IgD-negative memory B cell (primary cell): Measurements from ENCODE around the gene HMCN2. TPM values are rescaled to one million over a fixed set of nuclear protein-coding genes. Genes with fewer than 3 reads are reported as not detected.

Source experiments
- H3K27ac Mint-ChIP-seq, 3 donors: one replicate each; pipeline ENCODE4 v1.8.0; 2020 to 2022; ENCODE audit warnings: mild to moderate bottlenecking in 3 of 3, mixed read lengths in 3 of 3, moderate library complexity in 1 of 3
- H3K27me3 Mint-ChIP-seq: one replicate; pipeline ENCODE4 v1.8.0; 2021; ENCODE audit warnings: mixed read lengths
- H3K36me3 Mint-ChIP-seq: one replicate; pipeline ENCODE4 v1.8.0; 2020; ENCODE audit warnings: mild to moderate bottlenecking, mixed read lengths
- H3K4me1 Mint-ChIP-seq, 3 donors: one replicate each; pipeline ENCODE4 v1.8.0; 2020 to 2022; ENCODE audit warnings: mixed read lengths in 3 of 3, mild to moderate bottlenecking in 1 of 3
- H3K4me3 Mint-ChIP-seq, 4 donors: one replicate each; pipeline ENCODE4 v1.8.0; 2020 to 2022; ENCODE audit warnings: mild to moderate bottlenecking in 4 of 4, mixed read lengths in 4 of 4, moderate library complexity in 3 of 4
- H3K9me3 Mint-ChIP-seq, 3 donors: one replicate each; pipeline ENCODE4 v1.8.0; 2020 to 2021; ENCODE audit warnings: mixed read lengths in 3 of 3, mild to moderate bottlenecking in 1 of 3
- polyA plus RNA-seq: library from polyadenylated mRNA; unstranded; fragments of 300-500 nt; fragmentation: Illumina TruSeq; gene quantifications from one replicate; pipeline ENCODE4 v1.2.3, GENCODE V29; 2021

The HMCN2 gene
- polyA plus RNA-seq, 1 donor from 2014 or later: not detected

DNA sequence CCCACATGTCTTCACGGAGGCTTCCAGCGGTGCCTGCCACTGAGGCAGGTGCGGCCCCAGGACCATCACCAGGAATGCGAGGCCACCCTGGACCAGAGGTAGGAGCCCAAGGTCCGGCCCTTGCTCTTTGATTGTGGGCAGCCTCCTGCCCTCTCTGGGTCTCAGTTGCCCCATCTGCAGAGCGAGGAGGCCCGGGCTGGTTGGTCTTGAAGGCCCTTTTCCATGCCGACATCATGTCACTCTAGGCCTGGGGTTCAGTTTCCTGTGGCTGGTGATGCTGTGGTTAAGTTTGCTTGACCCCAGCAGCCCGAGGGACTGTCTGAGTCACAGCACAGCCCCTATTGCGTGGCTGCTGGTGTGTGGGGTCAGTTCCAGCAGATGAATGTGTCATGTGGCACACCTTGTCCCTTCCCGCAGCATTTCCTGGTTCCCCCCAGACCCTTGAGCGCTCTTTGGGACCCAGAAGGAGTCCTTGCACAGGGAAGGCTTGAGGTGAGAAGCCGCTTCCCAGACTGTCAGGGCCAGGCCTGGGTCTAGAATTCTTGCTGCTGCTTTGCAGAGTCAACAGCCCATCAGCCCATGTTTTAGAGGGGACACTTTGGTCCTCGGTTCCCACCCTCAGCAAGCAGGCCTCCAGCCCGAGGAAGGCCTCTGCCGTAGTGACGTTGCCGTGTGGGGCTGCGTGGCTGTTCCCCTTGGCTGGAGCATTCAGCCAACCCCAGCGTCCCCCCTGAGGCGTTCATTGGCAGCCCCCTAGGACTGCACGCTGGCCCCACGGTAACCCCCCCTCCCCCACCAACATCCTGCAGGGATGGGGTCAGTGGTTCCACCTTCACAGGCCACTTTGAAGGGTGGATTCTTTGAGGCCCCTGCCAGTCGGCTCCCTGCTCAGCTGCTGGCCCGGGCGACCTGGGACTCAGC, 31.0 kb upstream of the HMCN2 start:
- Mint-ChIP-seq H3K27ac (no peak overlapping the region), H3K4me1 (peaks cover 3 to 5% (median 4%) of the 10 kb centered on the region in 3 donors), H3K9me3 (no peaks in the 10 kb centered on the region), H3K4me3 (no peak overlapping the region), H3K27me3 (peaks cover 4% of the 10 kb centered on the region), H3K36me3 (no peaks in the 10 kb centered on the region)

DNA sequence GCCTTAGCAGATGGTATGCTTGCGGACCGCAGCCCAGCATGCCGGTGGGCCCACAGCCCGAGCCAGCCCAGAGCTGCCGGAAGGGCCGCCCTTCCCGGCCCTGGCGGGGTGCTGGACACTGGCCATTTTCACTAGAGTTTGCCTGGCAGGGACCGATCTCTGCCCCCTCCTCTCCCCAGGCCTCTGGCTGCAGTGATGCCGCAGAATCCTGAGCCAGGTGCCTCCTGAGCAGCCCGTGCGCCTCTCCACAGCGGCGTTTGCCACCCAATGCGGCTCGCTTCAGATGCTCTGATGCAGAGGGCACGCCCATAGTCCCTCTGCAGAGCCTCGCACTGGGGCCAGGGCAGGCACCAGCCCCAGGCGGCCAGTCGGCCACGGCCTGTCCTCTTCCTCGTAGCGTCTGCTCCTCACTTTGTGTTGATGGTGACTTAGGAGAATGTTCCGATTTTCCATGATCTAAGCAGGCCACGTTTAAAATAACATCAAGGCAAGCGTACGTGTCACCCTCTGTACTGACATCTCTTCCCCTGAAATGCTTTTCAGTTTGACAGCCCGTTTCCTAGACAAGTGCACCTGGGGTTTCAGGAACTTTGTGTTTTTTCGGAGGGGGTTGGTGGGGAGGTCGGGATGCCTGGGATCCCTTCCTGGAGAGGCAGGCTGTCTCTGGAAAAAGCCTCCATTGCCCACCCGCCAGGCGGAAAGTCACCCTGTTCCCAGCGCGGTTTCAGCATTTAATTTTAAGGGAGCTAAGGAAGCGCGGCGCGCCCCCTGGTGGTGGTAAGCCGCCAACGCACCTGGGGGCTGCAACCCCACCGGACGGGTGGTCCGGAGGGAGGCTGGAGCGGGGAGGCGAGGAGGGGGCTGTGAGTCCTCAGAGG, 29.8 kb upstream of the HMCN2 start:
- Mint-ChIP-seq H3K4me1 (peaks cover 15% of the 10 kb centered on the region in 3 donors), H3K27ac (no peak overlapping the region), H3K4me3 (peak overlapping the region in 3 of 4 donors; percentile 15 to 55 (median 21)), H3K27me3 (peaks cover 4% of the 10 kb centered on the region), H3K36me3 (no peaks in the 10 kb centered on the region), H3K9me3 (no peaks in the 10 kb centered on the region)

DNA sequence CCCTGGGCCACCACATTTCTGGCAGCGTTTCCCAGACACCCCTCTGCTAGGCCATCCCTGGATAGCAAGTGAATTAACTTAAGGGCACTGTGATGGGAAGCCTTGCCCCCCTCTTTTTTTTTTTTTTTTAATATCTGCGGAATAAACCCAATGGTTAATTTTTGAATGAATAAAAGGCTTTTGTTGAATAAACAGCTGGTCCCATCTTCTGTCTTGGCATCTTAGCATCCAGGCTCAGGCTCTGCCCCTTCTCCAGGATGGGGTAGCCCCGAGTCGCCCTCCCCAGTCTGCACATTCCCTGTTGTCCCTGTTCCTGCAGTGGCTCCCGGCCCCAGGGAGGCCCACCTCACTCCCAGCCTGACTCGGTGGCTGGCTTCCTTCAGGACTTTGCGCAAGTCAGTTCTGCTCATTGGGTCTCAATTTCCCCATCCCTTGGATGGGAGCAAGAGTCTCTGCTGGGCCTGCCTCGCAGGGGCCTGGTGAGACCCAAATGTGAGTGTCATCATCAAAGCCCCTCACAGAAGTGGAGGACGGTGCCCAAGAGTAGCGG, 29.0 kb upstream of the HMCN2 start:
- H3K27ac Mint-ChIP-seq: no peak overlapping the region
- H3K9me3 Mint-ChIP-seq: no peaks in the 10 kb centered on the region
- H3K36me3 Mint-ChIP-seq: no peaks in the 10 kb centered on the region
- peaks cover 16 to 17% (median 16%) of the 10 kb centered on the region in 3 donors for H3K4me1 Mint-ChIP-seq
- no peak overlapping the region for H3K4me3 Mint-ChIP-seq
- H3K27me3 Mint-ChIP-seq: peaks cover 4% of the 10 kb centered on the region

DNA sequence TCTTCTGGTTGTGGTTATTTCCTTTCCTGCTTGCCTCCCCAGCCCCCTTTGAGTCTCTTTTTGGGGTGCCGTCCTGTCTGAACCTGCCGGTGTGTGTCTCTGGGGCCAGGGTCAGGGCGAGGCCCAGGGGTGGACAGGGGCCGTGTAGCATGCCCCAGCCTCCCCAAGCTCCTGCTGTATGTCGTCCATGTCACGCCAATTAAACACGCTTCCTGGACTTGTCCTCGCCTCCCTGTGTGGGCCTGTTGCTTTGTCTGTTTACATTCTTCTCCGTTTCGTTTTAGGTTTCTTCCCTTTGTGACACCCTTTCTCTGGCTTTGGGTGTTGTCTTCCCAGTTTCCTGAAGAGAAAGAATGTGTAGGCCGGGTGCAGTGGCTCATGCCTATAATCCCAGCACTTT, 28.5 kb upstream of the HMCN2 start:
- H3K9me3 Mint-ChIP-seq: no peaks in the 10 kb centered on the region
- H3K36me3 Mint-ChIP-seq: no peaks in the 10 kb centered on the region
- no peak overlapping the region for H3K27ac Mint-ChIP-seq
- H3K27me3 Mint-ChIP-seq: peaks cover 4% of the 10 kb centered on the region
- peak overlapping the region in 1 of 4 donors; percentile 45 for H3K4me3 Mint-ChIP-seq
- peaks cover 16 to 17% (median 16%) of the 10 kb centered on the region in 3 donors for H3K4me1 Mint-ChIP-seq

- Mint-ChIP-seq H3K4me1 (peaks cover 18 to 20% (median 19%) of the 10 kb centered on the region in 3 donors), H3K27ac (no peak overlapping the region), H3K27me3 (peaks cover 1% of the 10 kb centered on the region), H3K9me3 (no peaks in the 10 kb centered on the region), H3K4me3 (no peak overlapping the region), H3K36me3 (no peaks in the 10 kb centered on the region)
Measured at GRCh38 chr9:130237763-130238524, 27.6 kb upstream of the HMCN2 start.

GRCh38 chr9:130239363-130239695, 26.2 kb upstream of the HMCN2 start:
- peak overlapping the region in 2 of 4 donors; percentile 69 to 75 for H3K4me3 Mint-ChIP-seq
- H3K9me3 Mint-ChIP-seq: no peaks in the 10 kb centered on the region
- no peaks in the 10 kb centered on the region for H3K36me3 Mint-ChIP-seq
- peaks cover 22 to 23% (median 23%) of the 10 kb centered on the region in 3 donors for H3K4me1 Mint-ChIP-seq
- peak overlapping the region in 1 of 3 donors; percentile 88 for H3K27ac Mint-ChIP-seq
- H3K27me3 Mint-ChIP-seq: peaks cover 1% of the 10 kb centered on the region

GRCh38 chr9:130239741-130240241, 25.8 kb upstream of the HMCN2 start:
- H3K27ac Mint-ChIP-seq: peak overlapping the region in 2 of 3 donors; percentile 72 to 88
- H3K4me3 Mint-ChIP-seq: peak overlapping the region; percentile 35 to 81 (median 72)
- H3K36me3 Mint-ChIP-seq: no peaks in the 10 kb centered on the region
- peaks cover 22 to 23% (median 23%) of the 10 kb centered on the region in 3 donors for H3K4me1 Mint-ChIP-seq
- H3K27me3 Mint-ChIP-seq: peaks cover 1% of the 10 kb centered on the region
- no peaks in the 10 kb centered on the region for H3K9me3 Mint-ChIP-seq

DNA sequence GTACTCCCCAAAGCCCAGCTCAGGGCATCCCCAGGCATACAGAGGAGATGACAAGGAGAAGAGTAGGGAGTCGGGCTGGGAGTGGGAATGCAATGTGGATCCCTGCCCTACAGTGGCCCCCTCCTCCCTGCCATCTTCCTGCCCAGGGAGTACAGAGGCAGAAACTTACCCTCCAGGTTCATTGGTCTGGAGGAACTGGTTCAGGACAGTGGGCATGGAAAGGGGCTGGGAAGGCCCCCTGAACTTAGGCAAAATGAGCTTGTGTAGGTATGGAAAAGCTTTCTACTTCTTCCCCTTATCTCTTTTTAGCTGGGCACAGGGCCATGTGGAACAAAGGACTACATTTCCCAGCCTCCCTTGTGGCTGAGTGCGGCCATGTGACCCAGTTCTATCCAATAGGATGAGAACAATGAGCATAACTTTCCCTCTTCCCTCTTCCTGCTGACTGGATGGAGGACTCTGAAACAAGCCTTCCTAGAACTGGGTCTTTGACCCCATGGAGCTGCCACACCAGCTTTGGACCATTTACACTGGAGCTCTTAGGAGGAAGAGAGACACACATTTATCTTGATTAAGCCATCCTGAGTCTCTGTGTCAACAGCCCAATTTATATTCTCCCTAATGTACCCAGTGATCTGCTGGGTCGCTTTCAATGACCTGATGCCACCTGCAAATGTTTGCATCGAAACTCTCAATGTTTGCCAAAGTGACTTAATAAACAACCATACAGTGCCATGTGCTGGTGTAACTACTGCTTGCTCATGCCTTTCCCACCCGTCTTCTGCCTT, 25.0 kb upstream of the HMCN2 start:
- Mint-ChIP-seq H3K9me3 (no peaks in the 10 kb centered on the region), H3K36me3 (no peaks in the 10 kb centered on the region), H3K4me3 (peak overlapping the region in 2 of 4 donors; percentile 47 to 72), H3K27me3 (peaks cover 1% of the 10 kb centered on the region), H3K4me1 (peaks cover 22 to 23% (median 23%) of the 10 kb centered on the region in 3 donors), H3K27ac (no peak overlapping the region)

DNA sequence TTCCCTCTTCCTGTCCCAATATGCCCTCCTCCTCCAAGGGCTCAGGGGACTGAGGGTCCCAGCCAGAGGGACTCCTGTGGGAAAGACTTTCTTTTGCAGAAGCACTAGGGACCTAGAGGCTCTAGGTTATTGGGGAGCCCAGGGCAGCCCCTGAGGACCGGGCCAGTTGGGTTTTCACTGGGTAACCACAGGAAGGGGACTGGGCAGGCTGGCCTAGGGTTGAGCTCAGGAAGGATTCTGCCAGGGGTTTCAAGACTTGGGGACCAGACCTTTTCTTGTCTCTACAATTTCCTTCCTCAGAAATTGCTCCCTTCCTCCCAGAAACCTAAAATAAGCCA, 24.4 kb upstream of the HMCN2 start:
- H3K36me3 Mint-ChIP-seq: no peaks in the 10 kb centered on the region
- H3K4me3 Mint-ChIP-seq: peak overlapping the region in 1 of 4 donors; percentile 47
- no peaks in the 10 kb centered on the region for H3K27me3 Mint-ChIP-seq
- no peak overlapping the region for H3K27ac Mint-ChIP-seq
- H3K4me1 Mint-ChIP-seq: peaks cover 19 to 23% (median 20%) of the 10 kb centered on the region in 3 donors
- no peaks in the 10 kb centered on the region for H3K9me3 Mint-ChIP-seq

DNA sequence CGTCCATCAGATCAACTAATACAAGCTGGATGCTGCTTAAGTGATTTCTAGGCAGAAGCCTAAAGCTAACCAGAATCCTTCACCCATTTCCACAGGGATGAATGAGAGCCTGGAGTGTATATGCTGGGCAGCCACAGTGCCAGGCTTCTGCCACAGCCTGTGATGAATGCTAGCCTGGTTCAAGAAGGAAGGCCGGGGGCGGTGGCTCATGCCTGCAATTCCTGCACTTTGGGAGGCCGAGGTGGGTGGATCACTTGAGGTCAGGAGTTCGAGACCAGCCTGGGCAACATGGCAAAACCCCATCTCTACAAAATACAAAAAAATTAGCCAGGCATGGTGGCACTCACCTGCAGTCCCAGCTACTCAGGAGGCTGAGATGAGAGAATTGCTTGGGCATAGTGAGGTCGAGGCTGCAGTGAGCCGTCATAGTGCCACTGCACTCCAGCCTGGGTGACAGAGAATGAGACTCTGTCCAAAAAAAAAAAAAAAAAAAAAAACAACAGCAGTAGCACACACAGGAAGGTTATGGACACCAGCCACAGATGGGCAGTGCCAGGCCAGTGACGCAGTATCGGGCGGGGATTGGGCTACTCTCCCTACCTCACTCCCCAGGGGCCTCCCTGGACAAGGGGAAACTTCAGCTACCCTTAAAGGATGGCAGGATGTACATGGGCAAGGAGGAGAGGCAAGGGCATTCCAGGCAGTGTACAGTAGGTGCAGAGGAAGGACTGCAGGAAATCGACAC, 23.1 kb upstream of the HMCN2 start:
- no peaks in the 10 kb centered on the region for H3K9me3 Mint-ChIP-seq

GRCh38 chr9:130243015-130243881, 22.3 kb upstream of the HMCN2 start:
- no peaks in the 10 kb centered on the region for H3K36me3 Mint-ChIP-seq
- no peaks in the 10 kb centered on the region for H3K27me3 Mint-ChIP-seq
- no peaks in the 10 kb centered on the region for H3K9me3 Mint-ChIP-seq
- peak overlapping the region in 1 of 3 donors; percentile 46 for H3K27ac Mint-ChIP-seq
- peak overlapping the region in 3 of 4 donors; percentile 49 to 90 (median 68) for H3K4me3 Mint-ChIP-seq
- peaks cover 19 to 23% (median 20%) of the 10 kb centered on the region in 3 donors for H3K4me1 Mint-ChIP-seq

More for the DNA sequence above, 23.1 kb upstream of the HMCN2 start:
- Mint-ChIP-seq H3K36me3 (no peaks in the 10 kb centered on the region), H3K4me1 (peaks cover 19 to 23% (median 20%) of the 10 kb centered on the region in 3 donors), H3K4me3 (peak overlapping the region in 3 of 4 donors; percentile 49 to 90 (median 68)), H3K27ac (no peak overlapping the region), H3K27me3 (no peaks in the 10 kb centered on the region)

DNA sequence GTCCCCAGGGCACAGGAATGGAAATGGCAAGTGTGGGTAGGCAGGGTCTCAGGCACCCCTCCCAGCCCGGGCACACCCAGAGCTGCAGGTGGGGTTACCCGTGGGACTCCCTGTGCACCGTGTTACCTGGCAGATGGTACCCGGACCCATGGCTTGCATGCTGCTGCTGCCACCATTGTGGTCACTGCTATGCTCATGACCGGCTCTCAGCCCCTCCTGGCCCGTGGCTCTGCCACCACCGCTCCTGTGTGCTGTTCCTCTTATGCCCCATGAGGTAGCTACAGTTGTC, 21.7 kb upstream of the HMCN2 start:
- Mint-ChIP-seq H3K27ac (no peak overlapping the region), H3K9me3 (no peaks in the 10 kb centered on the region), H3K36me3 (peaks cover 2% of the 10 kb centered on the region), H3K27me3 (no peaks in the 10 kb centered on the region), H3K4me1 (peaks cover 19 to 23% (median 20%) of the 10 kb centered on the region in 3 donors), H3K4me3 (no peak overlapping the region)
